Endothelial cell of hepatic sinusoid (primary cell): ENCODE results near the gene LRRC9.

Experiments used
- in situ Hi-C: cut with HindIII; loops from 2 replicates; pipeline ENCODE4 v1.10.0; 2017; ENCODE audit warnings: low sequenced_read_pairs

Gene LRRC9

GRCh38 chr14:60102389-60102788, 182.4 kb downstream of the LRRC9 start:
- in situ Hi-C loops = no loop called here

GRCh38 chr14:60106339-60106738, 186.4 kb downstream of the LRRC9 start:
- in situ Hi-C loops = no loop called here

GRCh38 chr14:60107477-60107876, 187.5 kb downstream of the LRRC9 start:
- in situ Hi-C loops = no loop called here

GRCh38 chr14:60111732-60112131, 191.8 kb downstream of the LRRC9 start:
- in situ Hi-C loops = no loop called here
